HG03097 (cell line): ENCODE measurements around the gene SLC23A2.
"Not testable (repeated sequence)": the region's sequence is repeated elsewhere in the genome, so short reads cannot be mapped to it uniquely, and the experiment has no call there.

Source experiments
- ATAC-seq: cut with Tn5 transposase; IDR thresholded peaks from one replicate; pipeline ENCODE4 v1.9.1; 2021; ENCODE audit not compliant: unreplicated experiment, low FRiP score

The SLC23A2 gene

GRCh38 chr20:5013682-5014447 is 12.6 kb upstream of the SLC23A2 start:
- ATAC-seq = no peak

DNA sequence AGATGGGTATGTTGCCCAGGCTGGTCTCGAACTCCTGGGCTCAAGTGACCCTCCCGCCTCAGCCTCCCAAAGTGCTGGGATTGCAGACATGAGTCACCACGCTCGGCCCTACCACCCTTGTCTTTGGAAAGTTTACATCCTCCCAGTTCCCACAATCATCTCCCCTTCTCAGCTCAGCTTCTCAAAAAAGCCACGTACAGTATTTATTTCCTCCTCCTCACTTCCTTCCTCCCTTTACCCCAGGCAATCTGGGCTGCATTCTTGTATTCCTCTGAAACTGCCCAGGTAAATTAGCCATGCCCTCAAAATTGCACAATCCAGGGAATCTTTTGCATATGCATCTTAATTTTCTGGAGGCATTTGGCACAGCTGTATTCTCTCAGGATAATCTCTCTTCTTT is 7.4 kb upstream of the SLC23A2 start:
- ATAC-seq = no peak

DNA sequence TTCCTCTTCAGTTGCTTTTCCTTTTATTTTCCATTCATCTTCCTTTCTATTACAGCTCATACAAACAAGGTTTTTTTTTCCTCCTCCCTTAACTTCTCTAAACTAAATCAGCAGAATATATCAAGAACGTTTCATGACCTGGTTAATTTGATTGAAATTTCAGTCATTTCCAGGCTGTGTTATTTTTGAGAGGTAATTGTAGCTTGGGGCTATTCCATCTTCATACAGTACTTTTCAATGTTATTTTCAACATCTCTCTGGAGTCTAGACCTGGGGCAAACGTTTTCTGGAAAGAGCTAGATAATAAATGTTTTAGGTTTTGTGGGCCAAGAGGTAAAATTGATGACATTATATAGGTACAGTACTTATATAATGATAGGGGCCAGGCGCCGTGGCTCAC is 4.0 kb upstream of the SLC23A2 start:
- ATAC-seq = no peak

- ATAC-seq = not testable (repeated sequence)
Measured at GRCh38 chr20:5004825-5005224, 3.5 kb upstream of the SLC23A2 start.

DNA sequence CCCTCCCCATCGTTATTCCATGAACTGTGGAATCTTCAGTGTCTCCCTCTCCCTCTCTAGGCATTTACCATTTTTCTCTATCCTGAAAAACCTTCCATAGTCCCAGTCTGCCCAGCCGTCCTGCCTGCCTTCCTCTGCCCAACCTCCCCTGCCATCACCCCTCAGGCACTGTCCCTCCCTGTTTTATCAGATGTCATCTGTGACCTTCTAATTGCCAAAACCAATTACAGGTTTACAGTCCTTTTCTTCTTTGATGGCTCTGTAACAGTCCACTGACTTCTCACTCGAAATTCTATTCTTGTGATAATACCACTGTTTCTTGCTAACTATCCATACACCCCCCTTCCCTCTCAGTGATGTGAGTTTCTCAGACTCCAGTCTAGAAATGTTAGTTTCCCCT is 2.3 kb upstream of the SLC23A2 start:
- no peak for ATAC-seq

GRCh38 chr20:5002077-5002413 is 735 bp upstream of the SLC23A2 start:
- no peak for ATAC-seq

DNA sequence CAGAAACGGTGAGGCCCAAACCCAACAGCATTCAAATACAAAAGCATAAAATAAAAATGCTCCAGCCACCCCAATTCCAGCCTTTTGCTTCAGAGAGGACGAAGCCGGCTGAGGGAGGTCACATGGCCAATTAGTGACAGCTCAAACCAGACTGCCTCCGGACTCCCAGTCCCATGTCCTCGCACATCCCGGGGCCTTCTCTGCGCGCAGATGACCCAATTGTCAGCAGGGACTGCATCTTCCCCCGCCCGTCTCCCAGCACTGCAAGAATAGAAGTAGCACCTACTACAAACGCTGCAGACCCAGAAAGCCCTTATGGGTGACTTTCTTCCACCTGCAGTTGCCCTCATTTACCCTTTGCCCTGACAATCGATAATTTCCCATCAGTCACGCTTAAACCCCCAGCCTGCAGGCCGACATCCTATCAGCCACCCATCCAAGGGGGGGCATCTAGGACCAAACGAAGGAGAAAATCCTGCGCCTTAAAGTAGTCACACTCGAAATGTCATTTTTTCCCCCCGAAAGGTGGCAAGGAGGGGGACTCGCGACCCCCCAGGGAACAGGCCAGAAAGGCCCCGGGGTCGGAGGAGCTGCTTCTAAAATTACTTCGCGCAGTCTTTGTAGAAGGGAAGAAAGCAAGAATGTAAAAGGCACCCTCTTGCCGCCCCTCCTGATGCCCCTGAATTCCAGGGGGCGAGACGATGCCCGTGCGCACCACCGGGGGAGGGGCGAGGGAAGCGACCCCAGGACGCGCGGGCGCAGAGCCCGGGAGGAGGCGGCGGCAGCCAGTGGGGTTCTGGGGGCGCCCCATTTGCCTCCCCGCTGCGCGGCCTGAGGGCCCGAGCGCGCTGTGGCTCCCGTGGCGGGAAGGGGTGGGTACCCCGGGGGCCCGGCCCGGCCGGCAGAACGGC is 792 bp downstream of the SLC23A2 start:
- no peak for ATAC-seq

GRCh38 chr20:4999788-5000187 is 1.5 kb downstream of the SLC23A2 start:
- no peak for ATAC-seq

DNA sequence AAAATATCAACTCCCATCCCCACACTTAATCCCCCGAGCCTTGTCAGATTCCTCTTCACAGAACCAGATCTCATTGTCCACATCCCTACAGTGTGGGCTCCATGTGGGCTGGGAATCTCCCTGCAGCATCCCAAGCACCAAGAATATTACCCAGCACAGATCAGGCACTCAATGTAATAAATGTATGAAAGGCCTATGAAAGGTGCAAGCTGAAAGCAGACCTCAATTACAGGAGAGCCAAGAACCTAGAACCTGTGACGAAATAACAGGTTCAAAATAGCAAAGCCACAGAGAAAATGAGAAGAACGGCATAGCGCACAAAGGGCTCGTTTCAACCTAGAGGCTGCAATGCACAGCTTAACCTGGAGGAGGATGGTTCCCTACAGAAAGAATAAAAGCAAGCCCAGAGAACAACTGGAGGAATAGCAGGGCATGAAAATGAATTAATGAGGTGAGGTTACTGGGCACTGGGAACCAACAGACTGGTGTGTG is 3.1 kb downstream of the SLC23A2 start:
- no peak for ATAC-seq

GRCh38 chr20:4997222-4997621 is 4.1 kb downstream of the SLC23A2 start:
- ATAC-seq = no peak

- no peak for ATAC-seq
Measured at GRCh38 chr20:4989570-4989969, 11.7 kb downstream of the SLC23A2 start.

DNA sequence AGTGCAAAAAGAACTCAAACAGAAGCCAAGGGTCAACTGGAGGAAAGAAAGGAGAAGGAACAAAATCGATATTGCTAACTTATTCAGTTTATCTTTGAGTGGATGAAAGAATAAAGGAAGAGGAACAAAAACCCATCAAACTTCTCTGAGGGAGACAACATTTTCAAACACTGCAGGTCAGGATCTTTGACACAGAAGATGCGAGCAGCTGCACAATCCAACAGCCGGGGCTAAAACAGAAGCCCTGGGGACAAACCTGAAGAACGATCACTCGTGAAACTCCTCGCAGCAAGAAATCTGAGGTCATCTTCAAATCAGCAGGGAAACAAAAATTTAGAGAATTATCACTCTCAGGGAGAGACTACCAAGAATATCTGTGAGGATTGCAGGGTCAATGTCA is 14.2 kb downstream of the SLC23A2 start:
- ATAC-seq = no peak

- no peak for ATAC-seq
Measured at GRCh38 chr20:4985658-4986057, 15.7 kb downstream of the SLC23A2 start.

GRCh38 chr20:4982281-4982680 is 19.0 kb downstream of the SLC23A2 start:
- no peak for ATAC-seq

GRCh38 chr20:4979841-4980410 is 21.4 kb downstream of the SLC23A2 start:
- ATAC-seq = no peak

DNA sequence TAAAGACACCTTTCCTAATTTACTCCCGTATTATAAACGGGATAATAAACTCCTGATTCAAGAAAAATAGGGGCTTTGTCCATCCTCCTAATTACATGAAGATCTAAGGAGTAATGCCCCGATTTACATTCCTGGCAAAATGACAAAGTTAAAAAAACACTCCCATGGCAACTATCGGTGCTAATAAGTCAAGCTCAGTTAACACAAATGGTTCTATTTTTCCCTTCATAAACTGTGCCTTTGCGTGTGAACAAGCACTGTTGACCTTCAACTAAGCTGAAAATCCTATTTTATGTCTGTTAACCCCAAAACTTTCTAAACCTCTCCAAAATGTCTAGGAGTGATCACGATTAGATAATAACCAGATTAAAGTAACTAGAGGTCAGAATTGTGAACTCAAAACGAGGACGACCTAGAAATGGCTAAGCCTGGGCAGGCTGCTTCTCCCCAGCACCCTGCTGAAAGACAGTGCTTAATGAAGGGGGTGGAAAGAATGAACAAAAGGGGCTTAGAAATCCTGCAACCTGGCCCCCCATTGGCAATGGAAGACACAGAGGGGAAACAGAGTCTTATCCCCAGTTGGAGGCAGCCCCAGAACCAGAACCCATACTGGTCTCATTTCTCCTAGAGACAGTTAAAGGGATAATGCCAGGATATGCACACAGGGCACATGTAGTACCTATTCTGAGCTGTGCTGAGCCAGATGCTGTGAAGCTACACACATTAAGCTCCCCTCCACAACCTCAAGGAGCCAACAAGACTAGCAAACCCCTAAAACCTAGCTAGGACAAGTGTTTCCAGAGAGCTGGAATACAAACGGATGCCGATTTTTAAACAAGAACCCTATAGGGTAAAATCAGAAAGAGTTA is 23.0 kb downstream of the SLC23A2 start:
- no peak for ATAC-seq

- ATAC-seq = not testable (repeated sequence)
Measured at GRCh38 chr20:4976014-4976413, 25.3 kb downstream of the SLC23A2 start.

- no peak for ATAC-seq
Measured at GRCh38 chr20:4973330-4974097, 27.8 kb downstream of the SLC23A2 start.

DNA sequence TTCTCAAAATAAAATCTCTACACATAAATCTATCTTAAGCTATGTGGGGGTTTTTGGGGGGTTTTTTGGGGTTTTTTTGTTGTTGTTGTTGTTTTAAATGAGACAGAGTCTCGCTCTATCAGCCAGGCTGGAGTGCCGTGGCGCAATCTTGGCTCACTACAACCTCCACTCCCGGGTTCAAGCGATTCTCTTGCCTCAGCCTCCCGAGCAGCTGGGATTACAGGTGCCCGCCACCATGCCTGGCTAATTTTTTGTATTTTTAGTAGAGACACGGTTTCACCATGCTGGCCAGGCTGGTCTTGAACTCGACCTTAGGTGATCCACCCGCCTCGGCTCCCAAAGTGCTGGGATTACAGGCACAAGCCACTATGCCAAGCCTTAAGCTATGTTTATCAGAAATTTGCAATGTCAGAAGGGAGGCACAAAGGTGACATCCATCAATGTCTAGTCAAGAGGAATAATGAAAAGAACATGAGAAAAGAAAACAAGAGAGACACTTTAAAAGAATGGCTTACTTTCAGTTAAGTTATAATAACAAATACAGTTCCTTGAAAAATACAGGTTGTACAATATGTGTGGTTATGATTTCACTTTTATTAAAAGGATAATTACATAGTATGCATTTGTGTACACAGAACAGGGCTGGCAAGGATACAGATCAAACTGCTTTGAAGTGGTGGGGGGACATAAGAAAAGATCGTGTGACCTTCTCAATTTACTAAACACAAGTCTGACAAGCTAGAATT is 28.6 kb downstream of the SLC23A2 start:
- no peak for ATAC-seq
